GM18861 (cell line): ENCODE results near the gene SPTBN5.

Source experiments
- ATAC-seq: cut with Tn5 transposase; IDR thresholded peaks from one replicate; pipeline ENCODE4 v1.9.1; 2021; ENCODE audit not compliant: unreplicated experiment

Gene SPTBN5

GRCh38 chr15:41885321-41885720, 8.5 kb downstream of the SPTBN5 start:
- ATAC-seq = no peak

DNA sequence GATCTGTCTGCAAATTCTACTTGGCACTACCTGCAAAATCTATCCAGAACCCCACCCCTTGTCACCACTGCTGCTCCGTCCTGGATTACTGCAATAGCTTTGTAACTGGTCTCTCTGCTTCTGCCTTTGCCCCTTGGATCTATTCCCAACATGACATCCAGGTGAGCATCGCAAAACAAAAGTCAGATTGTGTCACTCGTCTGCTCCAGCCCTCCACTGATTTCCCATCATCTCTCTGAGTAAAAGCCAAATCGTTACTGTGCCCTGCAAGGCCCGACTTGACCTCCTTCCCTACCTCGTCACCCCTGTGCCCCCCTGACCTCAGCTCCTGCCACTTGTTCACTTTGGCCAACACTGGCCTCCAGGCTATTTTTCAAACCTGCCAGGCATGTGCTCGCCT, 9.4 kb downstream of the SPTBN5 start:
- no peak for ATAC-seq

- ATAC-seq = no peak
These were observed 10.4 kb downstream of the SPTBN5 start for GRCh38 chr15:41883484-41883825.

- no peak for ATAC-seq
These were observed 11.0 kb downstream of the SPTBN5 start for GRCh38 chr15:41882689-41883483.

DNA sequence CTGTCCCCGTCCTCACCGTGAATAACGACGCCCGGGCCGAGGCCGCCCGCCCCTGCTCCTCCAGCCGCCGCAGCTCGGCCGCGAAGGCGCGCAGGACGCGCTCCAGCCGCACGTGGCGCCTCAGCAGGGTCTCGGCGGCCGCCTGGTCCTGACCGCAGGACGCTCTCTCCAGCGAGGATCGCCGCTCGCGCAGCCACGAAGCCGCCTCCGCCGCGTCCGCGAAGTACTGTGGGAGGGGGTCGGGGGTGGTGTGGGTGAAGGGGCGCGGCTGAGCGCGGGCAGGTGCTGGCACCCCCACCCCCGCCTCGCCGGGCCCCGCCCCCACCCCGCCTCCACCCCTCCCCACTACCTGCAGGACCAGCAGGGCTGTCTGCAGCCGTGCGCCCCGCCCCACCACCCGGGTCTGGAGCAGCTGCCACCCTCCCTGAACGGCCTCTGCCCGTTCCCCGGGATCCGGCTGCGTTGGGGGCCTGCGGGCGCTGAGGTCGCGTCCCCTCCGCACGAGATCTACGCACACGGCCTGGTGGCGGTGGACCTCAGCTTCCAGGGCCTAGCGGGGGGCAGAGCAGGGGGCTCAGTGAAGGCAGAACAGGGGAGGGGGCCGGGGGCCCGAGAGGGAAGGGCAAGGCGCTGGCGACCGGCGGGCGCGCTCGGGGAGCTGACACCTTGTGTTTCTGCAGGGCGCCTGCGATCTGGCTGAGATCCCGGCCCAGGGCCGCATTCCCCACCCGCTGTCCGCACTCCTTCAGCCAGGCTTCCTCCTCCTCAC, 11.7 kb downstream of the SPTBN5 start:
- no peak for ATAC-seq

DNA sequence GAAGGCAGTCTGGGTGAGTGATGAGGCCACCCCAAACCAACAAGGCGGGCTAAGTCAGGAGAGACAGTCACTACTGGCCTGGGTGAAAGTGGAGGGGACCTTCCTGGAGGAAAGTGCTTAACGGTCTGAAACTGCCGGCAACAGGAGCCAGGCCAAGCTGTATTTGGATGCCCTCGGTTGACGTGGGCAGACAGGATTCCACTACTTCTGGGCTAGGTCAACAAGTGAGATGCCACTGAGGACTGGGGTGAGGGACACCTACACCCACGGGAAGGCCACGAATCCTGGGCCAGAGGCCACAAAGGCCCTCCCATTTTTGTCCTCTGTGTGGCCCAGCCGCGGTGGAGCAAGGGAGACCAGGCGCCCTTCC, 12.3 kb downstream of the SPTBN5 start:
- no peak for ATAC-seq

DNA sequence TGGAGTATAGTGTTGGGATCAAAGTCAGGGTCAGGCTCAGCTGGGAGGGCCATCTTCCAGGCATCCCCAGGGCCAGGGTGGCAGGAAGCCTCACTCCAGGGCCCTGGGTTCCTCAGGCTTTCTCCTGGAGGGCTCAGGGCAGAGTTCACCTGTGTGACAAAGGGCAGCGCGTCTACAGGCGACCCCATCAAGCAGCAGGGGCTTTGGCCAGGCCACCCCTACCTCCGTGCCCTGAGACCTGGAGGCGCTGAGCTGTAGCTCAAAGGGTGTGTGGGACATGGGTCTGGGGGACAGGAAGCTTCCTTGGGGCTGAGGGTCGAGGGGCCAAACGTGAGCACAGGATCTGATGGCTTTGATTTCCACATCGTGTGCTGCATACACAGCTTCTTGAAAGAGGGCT, 12.8 kb downstream of the SPTBN5 start:
- no peak for ATAC-seq

- no peak for ATAC-seq
These were observed 13.5 kb downstream of the SPTBN5 start for GRCh38 chr15:41880156-41880877.

- ATAC-seq = no peak
These were observed 14.5 kb downstream of the SPTBN5 start for GRCh38 chr15:41879321-41879845.

DNA sequence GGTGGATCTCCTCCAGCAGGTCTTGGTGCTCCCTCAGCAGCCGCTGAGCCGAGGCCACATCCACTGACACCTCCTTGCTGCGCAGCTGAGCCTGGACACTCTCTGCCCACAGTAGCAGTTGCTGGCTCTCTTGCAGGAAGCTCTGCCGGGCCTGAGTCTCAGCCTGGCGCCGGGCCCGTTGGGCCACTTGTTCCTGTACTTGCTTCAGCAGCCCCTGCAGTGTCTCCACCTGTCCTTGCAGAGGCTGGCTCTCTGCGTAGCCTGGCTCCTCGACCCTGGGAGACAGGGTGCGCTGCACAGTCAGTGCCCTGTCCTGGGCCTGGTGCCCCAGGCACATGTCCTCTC, 15.5 kb downstream of the SPTBN5 start:
- ATAC-seq = no peak

- ATAC-seq = no peak
These were observed 16.1 kb downstream of the SPTBN5 start for GRCh38 chr15:41877631-41878354.

DNA sequence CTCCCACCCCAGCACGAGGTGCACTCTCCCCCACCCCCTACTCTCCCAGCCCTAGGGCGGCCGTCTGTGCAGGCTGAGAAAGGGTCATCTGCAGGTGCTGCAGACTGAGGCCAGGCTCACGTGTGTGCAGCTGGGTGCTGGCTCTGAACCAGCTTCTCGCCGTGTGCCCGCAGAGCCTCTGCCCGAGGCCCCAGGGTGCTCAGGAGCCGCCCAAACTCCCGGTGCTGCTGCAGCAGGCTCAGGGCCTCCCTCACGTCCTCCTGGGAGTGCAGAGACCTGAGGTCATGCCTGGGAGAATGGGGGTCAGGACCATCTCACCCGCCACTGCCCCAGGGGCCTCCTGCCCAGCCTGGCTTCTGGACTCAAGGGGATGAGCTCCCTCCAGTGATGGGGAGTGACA, 17.2 kb downstream of the SPTBN5 start:
- ATAC-seq = no peak

GRCh38 chr15:41876007-41876406, 17.8 kb downstream of the SPTBN5 start:
- no peak for ATAC-seq

GRCh38 chr15:41874736-41875135, 19.1 kb downstream of the SPTBN5 start:
- no peak for ATAC-seq

GRCh38 chr15:41873711-41874110, 20.1 kb downstream of the SPTBN5 start:
- ATAC-seq = no peak

DNA sequence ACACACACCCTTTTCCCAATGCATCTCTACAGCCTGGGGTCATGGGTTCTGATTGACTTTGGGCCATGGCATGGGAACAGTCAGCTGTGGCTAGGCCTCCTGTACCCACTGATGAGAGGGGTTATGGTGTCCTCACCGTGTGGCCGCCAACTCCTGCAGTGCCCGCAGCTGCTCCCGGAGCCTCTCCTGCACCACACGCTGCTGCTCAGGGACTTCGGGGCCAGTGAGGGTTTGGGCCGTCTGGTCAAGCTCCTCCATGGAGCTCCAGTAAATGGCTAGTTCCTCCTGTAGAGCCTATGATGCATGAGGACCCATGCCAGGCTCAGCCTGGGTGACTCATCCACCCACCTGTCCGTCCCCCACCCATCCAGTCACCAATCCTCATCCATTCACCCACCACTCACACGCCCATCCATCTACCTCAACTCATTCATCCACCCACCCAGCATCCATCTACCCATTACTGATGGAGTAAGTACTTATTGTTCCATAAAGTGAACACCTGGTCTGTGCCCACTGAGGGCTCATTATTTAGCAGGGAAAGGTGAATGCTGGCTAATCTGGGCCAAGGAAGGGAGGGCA, 21.6 kb downstream of the SPTBN5 start:
- no peak for ATAC-seq

DNA sequence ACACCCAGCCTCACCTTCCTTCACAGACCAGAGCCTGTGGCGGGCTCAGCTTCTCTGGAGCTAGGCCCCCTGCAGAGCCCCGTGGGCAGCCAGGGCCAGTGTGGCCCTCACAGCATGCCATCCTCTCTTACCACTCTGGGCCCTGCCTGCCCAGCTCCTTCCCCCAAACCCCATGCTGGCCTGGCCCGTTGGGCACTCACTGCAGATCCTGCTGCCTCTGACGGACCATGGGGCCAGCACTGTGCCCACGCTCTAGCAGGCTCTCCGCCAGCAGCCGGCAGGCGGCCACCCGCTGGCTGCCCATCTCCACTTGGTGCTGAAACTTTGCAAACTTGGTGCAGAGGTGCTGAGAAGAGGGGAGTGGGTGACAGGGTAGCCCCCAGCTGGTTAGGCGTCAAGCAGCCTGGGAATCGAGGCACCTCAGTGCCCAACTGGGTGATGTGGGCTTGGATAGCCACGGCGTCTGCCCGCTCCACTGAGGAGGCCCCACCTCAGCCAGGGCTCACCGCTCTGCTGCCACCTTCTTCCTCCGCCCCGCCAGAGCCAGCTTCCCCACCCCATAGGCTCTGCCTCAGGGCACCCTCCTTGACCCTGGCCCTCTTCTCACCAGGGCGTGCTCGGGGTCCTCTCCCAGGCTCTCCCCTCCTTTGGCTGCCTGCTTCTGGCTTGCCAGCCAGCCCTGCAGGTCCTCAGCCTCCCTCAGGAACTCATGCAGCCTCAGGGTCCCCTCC, 22.5 kb downstream of the SPTBN5 start:
- no peak for ATAC-seq

GRCh38 chr15:41870689-41871081, 23.2 kb downstream of the SPTBN5 start:
- no peak for ATAC-seq

DNA sequence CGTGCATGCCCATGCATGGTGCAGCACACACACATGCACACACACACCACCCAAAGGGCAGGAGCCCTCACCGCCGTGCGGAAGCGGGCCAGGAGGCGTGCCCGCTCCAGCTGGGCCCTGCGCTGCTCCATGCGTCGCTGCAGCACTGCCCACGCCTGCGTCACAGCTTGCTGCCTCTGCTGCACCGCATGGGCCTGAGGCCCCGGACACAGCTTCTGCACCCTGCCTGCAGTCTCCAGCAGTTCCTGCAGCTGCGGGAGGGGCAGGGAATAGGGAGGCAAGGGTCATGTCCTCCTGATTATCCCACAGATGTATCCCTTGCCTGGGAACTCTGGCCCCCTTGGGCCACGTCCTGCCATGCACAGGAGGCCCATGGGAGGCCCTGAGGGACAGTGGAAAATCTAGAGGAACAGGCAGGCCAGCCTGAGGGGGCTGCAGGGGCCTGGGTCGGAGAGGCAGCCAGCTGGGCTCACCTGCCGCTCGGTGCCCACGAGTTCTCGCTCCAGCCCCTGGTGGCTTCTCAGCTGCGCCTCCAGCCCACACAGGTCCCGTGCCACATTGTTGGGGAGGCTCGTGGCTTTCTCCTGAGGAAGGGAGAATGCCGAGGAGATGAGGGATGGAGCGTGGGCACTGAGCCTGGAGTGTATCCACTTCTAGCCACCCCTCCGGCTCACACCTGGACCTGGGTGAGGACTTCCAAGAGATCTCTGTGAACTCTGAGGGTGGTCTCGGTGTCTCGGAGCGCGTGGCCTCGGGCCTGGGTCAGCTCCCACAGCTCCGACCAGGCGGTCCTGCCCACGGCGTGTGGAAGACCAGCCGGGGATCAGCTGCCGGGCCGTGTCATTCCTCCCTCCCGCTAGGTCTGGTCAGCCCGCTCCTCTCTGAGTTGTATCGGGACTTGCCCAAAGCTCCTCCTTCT, 23.8 kb downstream of the SPTBN5 start:
- no peak for ATAC-seq
